Adrenal gland (tissue), 12 donors: ENCODE measurements around the gene MORN1. TPM values are rescaled to one million over a fixed set of nuclear protein-coding genes. Genes with fewer than 3 reads are reported as not detected.

Source experiments
- DNase-seq, 7 donors: peaks; one replicate each; pipeline ENCODE4 v3.0.0-alpha.2; 2019 to 2020
- H3K27ac ChIP-seq, 5 donors: fragments of 200-600 bp; sonication (generic) in 4 of 5; 1 replicate in 3 of 5; 2 replicates in 2 of 5; pipeline versions ENCODE4 v1.5.1 to v1.8.0; 2016 to 2020; ENCODE audit warnings: mild to moderate bottlenecking in 1 of 5
- H3K27me3 ChIP-seq: fragments of 200-600 bp; 2 replicates; pipeline ENCODE4 v1.8.0; 2021
- H3K36me3 ChIP-seq, 2 donors: fragments of 200-600 bp; replicated peaks in 1 of 2; 1 replicate in 1 of 2; 2 replicates in 1 of 2; pipeline versions ENCODE4 v1.5.1 to v1.8.0; 2018 to 2022
- H3K4me1 ChIP-seq, 2 donors: fragments of 200-600 bp; replicated peaks in 1 of 2; 1 replicate in 1 of 2; 2 replicates in 1 of 2; pipeline versions ENCODE4 v1.5.1 to v1.8.0; 2018 to 2021
- H3K4me3 ChIP-seq, 4 donors: fragments of 200-600 bp; sonication (generic) in 3 of 4; one replicate each; pipeline ENCODE4 v1.5.1; 2016 to 2018
- H3K9me3 ChIP-seq, 3 donors: fragments of 200-600 bp; sonication (generic) in 1 of 3; replicated peaks in 1 of 3; 1 replicate in 2 of 3; 2 replicates in 1 of 3; pipeline versions ENCODE4 v1.5.1 to v1.8.0; 2016 to 2021
- POLR2A ChIP-seq, 2 donors: fragments of 450-650 bp; IDR thresholded peaks; one replicate each; pipeline ENCODE4 v1.6.1; 2017; ENCODE audit warnings: antibody characterized with exemption in 2 of 2, mild to moderate bottlenecking in 2 of 2, moderate library complexity in 1 of 2
- WGBS, 4 donors: extraction: QIAGEN DNeasy Blood & Tissue Kit in 2 of 4; methylation state at CpG; one replicate each; pipeline versions ENCODE4 v1.1.5 to v1.1.7; 2013 to 2017; 5-methylcytosine and 5-hydroxymethylcytosine counted together
- intact Hi-C, 2 donors: fragments of 100-400 bp; cut with DNase I; formaldehyde crosslinking; loops; one replicate each; pipeline versions ENCODE4 v1.14.1 to v1.15.0; 2022 to 2023
- polyA plus RNA-seq, 3 donors: library from polyadenylated mRNA; stranded (reverse); fragments of 200-250 nt in 2 of 3; fragments of 350-450 nt in 1 of 3; fragmentation: Illumina TruSeq in 1 of 3; extraction: RNeasy Lipid Tissue Mini Kit (QIAGEN cat#74804) in 1 of 3; gene quantifications; one replicate each; pipeline ENCODE4 v1.2.3, GENCODE V29; 2013 to 2014
- total RNA-seq, 9 donors: library from RNA; depleted of rRNA in 4 of 9; stranded (reverse); fragments of >200 nt in 4 of 9; fragments of 120-200 nt in 1 of 9; fragmentation: NEBNext Ultra II Directional in 1 of 9; extraction: Animal tissue kit (Norgen Biotek cat#: 25700) in 1 of 9; gene quantifications; one replicate each; pipeline versions ENCODE4 v1.1.0 to v1.2.4, GENCODE V29; 2013 to 2023
- TF ChIP-seq, protein P1 (sequence below), 6 experiments: fragments of 450-650 bp in 4 of 6; fragments of 200-600 bp in 2 of 6; sonication (generic) in 1 of 6; IDR thresholded peaks; 1 replicate in 5 of 6; 2 replicates in 1 of 6; pipeline versions ENCODE4 v1.5.1 to v1.8.0; 2016 to 2021; ENCODE audit warnings: antibody characterized with exemption in 6 of 6, mild to moderate bottlenecking in 2 of 6, moderate library complexity in 1 of 6
- donor health status: healthy with polysubstance abuse.
- donor health status: Bipolar disorder and iron deficiency.
- donor health status: DM: yes; HTN: yes; CAD: no.
- donor health status: DM: no; HTN: no; CAD: no.
- donor health status: DM: no; HTN: no; CAD: no.
- donor health status: DM: yes; HTN: yes; CAD: no.

Gene MORN1
- total and polyA plus RNA-seq, 12 donors = 1.8 to 14.1 (median 8.7) TPM

DNA sequence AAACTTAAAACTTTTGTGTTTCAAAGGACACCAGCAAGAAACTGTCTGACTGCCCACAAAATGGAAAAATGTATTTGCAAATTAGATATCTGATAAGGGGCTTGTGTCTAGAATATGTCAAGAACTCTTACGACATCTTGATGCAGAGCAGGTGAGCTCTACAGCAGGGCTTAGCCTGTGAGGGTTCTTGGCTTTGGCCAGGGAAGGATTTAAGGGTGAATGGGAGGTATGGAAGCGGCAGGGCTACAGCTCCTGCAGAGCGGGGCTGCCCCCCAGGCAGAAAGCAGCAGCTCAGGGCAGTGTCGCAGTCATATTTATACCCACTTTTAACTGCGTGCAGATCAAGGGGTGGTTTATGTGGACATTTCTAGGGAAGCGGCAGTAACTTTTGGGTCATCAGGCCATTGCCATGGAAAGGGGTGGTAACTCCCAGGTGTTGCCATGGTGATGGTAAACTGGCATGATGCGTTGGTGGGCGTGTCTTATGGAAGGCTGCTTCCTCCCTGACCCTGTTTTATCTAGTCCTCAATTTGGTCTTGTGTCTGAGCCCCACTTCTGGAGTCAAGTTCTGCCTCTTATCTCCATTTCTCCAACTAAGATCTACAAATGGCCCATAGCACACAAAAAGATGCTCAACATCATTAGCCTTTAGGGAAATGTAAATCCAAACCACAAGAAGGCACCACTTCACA is 23.2 kb downstream of the MORN1 start:
- no peak for TF ChIP-seq POLR2A (IDR thresholded peaks at IDR 0.05)
- TF ChIP-seq, protein P1, sequence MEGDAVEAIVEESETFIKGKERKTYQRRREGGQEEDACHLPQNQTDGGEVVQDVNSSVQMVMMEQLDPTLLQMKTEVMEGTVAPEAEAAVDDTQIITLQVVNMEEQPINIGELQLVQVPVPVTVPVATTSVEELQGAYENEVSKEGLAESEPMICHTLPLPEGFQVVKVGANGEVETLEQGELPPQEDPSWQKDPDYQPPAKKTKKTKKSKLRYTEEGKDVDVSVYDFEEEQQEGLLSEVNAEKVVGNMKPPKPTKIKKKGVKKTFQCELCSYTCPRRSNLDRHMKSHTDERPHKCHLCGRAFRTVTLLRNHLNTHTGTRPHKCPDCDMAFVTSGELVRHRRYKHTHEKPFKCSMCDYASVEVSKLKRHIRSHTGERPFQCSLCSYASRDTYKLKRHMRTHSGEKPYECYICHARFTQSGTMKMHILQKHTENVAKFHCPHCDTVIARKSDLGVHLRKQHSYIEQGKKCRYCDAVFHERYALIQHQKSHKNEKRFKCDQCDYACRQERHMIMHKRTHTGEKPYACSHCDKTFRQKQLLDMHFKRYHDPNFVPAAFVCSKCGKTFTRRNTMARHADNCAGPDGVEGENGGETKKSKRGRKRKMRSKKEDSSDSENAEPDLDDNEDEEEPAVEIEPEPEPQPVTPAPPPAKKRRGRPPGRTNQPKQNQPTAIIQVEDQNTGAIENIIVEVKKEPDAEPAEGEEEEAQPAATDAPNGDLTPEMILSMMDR (IDR thresholded peaks at IDR 0.05) = no peak
- H3K9me3 ChIP-seq = no peaks in the 10 kb centered on the region
- no peaks in the 10 kb centered on the region for H3K27me3 ChIP-seq
- H3K4me3 ChIP-seq = no peak overlapping the region
- 92 to 95% (median 94%) methylated on average over 8 of the region's 8 CpGs for WGBS, 4 donors
- no peak overlapping the region for H3K27ac ChIP-seq
- no peaks in the 10 kb centered on the region for H3K36me3 ChIP-seq
- DNase-seq = no peak
- intact Hi-C loops = no loop called here
- H3K4me1 ChIP-seq = no peaks in the 10 kb centered on the region

DNA sequence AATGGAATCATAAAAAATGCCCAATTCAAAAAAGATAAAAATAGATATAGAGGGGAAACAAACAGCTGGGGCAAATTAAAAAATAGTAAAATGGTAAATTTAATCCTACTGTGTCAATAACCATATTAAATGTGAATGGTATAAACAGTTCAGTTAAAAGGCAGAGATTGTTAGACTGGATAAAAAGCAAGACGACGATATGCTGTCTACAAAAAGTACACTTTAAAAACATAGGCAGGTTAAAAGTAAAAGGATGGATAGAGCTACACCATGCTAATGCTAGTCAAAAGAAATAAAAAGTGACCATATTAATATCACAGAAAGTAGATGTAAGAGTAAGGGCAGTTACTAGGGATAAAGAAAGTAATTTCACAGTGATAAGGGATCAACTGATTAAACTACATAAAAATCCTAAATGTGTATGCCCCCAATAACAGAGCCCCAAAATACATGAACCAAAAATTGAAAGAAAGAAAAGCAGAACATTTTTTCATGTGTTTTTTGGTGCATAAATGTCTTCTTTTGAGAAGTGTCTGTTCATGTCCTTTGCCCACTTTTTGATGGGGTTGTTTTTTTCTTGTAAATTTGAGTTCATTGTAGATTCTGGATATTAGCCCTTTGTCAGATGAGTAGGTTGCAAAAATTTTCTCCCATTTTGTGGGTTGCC is 27.4 kb downstream of the MORN1 start:
- Histone ChIP-seq H3K27ac (no peak overlapping the region), H3K9me3 (no peaks in the 10 kb centered on the region), H3K27me3 (no peaks in the 10 kb centered on the region), H3K36me3 (no peaks in the 10 kb centered on the region), H3K4me3 (no peak overlapping the region), H3K4me1 (no peaks in the 10 kb centered on the region)
- WGBS, 4 donors = 95 to 100% (median 98%) methylated on average over 2 of the region's 2 CpGs
- DNase-seq = no peak
- intact Hi-C loops = no loop called here
- TF ChIP-seq, protein P1 (IDR thresholded peaks at IDR 0.05) = no peak
- no peak for TF ChIP-seq POLR2A (IDR thresholded peaks at IDR 0.05)

DNA sequence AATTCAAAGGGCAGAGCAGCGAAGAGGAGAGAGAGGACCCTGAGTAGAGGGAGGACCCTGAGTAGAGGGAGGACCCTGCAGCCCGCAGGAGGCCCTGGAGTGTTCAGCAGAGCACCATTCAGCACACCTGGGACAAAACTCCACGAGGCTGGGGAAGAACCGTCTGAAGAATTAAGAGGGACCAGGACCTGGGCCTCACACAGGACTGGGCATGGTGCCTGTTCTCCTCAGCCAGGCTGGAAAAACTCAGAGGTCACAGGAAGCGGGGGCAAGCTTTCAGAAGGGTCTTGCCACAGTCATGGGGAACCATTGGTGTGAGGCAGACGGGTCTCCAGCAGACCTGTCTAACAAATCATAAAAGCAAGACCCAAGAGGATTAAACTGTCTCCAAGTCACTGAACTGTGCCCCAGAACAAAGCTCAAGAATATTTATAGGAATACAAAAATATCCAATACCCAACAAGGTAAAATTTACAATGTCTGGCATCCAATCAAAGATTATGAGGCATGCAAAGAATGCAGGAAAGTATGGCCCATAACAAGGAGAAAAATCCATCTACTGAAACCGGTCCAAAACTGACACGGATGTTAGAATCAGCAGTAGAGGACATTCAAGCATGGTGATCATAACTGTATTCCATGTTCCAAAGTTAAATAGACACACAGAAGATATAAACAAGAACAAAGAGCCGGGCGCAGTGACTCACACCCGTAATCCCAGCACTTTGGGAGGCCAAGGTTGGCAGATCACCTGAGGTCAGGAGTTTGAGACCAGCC is 30.6 kb downstream of the MORN1 start:
- no peaks in the 10 kb centered on the region for H3K36me3 ChIP-seq
- H3K27me3 ChIP-seq = no peaks in the 10 kb centered on the region
- no peak for DNase-seq
- 70 to 80% (median 76%) methylated on average over 10 to 11 of the region's 11 CpGs for WGBS, 4 donors
- no peaks in the 10 kb centered on the region for H3K4me1 ChIP-seq
- no peaks in the 10 kb centered on the region for H3K9me3 ChIP-seq
- no peak overlapping the region for H3K27ac ChIP-seq
- TF ChIP-seq POLR2A (IDR thresholded peaks at IDR 0.05) = no peak
- TF ChIP-seq, protein P1 (IDR thresholded peaks at IDR 0.05) = no peak
- intact Hi-C loops = no loop called here
- no peak overlapping the region for H3K4me3 ChIP-seq
